ENCODE results near the gene NRBF2.
A peak's percentile ranks its signal among the peaks of the same experiment; 100 is the strongest.

NRBF2 gene

GRCh38 chr10:63125459-63125858 is 7.7 kb upstream of the NRBF2 start:
- no peaks in the 10 kb centered on the region for H4K20me1 ChIP-seq (ENCODE audit: insufficient read depth, low read length)
- no peaks in the 10 kb centered on the region for H3K4me1 ChIP-seq (ENCODE audit: low read length)
- no peak for TF ChIP-seq CTCF (IDR thresholded peaks at IDR 0.05; ENCODE audit: low read depth, low read length)
- TF ChIP-seq EZH2phosphoT487 (IDR thresholded peaks at IDR 0.05; ENCODE audit: low read depth): no peak
- no peaks in the 10 kb centered on the region for H3K27me3 ChIP-seq (ENCODE audit: low read depth, low read length)
- H2AFZ ChIP-seq (ENCODE audit: low read depth, low read length): no peak overlapping the region
- no peak overlapping the region for H3K9ac ChIP-seq (ENCODE audit: low read length)
- H3K4me3 ChIP-seq (ENCODE audit: low read length): no peak overlapping the region
- H3K36me3 ChIP-seq (replicated peaks; ENCODE audit: low read depth, low read length): no peaks in the 10 kb centered on the region
- H3K4me2 ChIP-seq (ENCODE audit: low read length): no peak overlapping the region
- no peaks in the 10 kb centered on the region for H3K9me3 ChIP-seq (ENCODE audit: insufficient read depth, low read length)
- no peaks in the 10 kb centered on the region for H3K79me2 ChIP-seq (ENCODE audit: low read length)
- H3K27ac ChIP-seq (ENCODE audit: low read length): no peak overlapping the region

DNA sequence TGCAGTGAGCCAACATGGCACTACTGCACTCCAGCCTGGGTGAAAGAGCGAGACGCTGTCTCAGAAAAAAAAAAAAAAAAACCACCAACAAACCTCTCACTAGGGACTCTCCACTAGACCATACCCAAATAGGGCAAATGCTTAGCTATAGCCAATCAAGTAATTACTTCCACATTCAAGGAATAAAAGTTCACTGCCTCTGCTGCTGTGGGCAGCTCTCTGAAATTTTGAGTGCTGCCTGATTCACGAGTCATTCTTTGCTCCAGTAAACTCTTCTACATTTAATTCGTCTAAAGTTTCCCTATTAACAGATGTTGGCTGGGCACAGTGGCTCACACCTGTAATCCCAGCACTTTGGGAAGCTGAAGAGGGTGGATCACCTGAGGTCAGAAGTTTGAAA is 4.7 kb upstream of the NRBF2 start:
- TF ChIP-seq CTCF (IDR thresholded peaks at IDR 0.05; ENCODE audit: low read depth, low read length) (no peak), EZH2phosphoT487 (IDR thresholded peaks at IDR 0.05; ENCODE audit: low read depth) (no peak)
- Histone ChIP-seq H3K9ac (ENCODE audit: low read length) (no peak overlapping the region), H3K4me3 (ENCODE audit: low read length) (no peak overlapping the region), H3K4me2 (ENCODE audit: low read length) (no peak overlapping the region), H3K36me3 (replicated peaks; ENCODE audit: low read depth, low read length) (no peaks in the 10 kb centered on the region), H3K27me3 (ENCODE audit: low read depth, low read length) (no peaks in the 10 kb centered on the region), H3K9me3 (ENCODE audit: insufficient read depth, low read length) (no peaks in the 10 kb centered on the region), H2AFZ (ENCODE audit: low read depth, low read length) (no peak overlapping the region), H3K79me2 (ENCODE audit: low read length) (peaks cover 2% of the 10 kb centered on the region), H4K20me1 (ENCODE audit: insufficient read depth, low read length) (no peaks in the 10 kb centered on the region), H3K27ac (ENCODE audit: low read length) (no peak overlapping the region), H3K4me1 (ENCODE audit: low read length) (peaks cover 4% of the 10 kb centered on the region)

DNA sequence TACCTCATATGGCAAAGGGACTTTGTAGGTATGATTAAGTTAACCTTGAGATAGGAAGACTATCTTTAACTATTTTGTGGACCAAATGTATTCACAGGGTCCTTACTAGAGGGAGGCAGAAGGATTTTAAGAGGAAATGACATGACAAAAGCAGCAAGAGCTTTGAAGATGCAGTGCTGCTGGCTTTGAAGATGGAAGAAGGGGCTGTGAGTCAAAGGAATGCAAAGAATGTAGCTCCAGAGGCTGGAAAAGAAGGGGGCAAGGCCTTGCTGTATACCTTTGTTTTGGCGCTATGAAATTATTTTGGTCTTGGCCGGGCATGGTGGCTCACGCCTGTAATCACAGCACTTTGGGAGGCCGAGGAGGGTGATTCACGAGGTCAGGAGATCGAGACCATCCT is 3.2 kb upstream of the NRBF2 start:
- Histone ChIP-seq H3K79me2 (ENCODE audit: low read length) (peaks cover 17% of the 10 kb centered on the region), H4K20me1 (ENCODE audit: insufficient read depth, low read length) (peaks cover 11% of the 10 kb centered on the region), H3K9ac (ENCODE audit: low read length) (no peak overlapping the region), H3K27ac (ENCODE audit: low read length) (no peak overlapping the region), H3K4me1 (ENCODE audit: low read length) (peaks cover 12% of the 10 kb centered on the region), H3K9me3 (ENCODE audit: insufficient read depth, low read length) (no peaks in the 10 kb centered on the region), H3K27me3 (ENCODE audit: low read depth, low read length) (no peaks in the 10 kb centered on the region), H3K4me2 (ENCODE audit: low read length) (no peak overlapping the region), H2AFZ (ENCODE audit: low read depth, low read length) (no peak overlapping the region), H3K36me3 (replicated peaks; ENCODE audit: low read depth, low read length) (no peaks in the 10 kb centered on the region), H3K4me3 (ENCODE audit: low read length) (no peak overlapping the region)
- TF ChIP-seq CTCF (IDR thresholded peaks at IDR 0.05; ENCODE audit: low read depth, low read length): no peak
- TF ChIP-seq EZH2phosphoT487 (IDR thresholded peaks at IDR 0.05; ENCODE audit: low read depth): no peak

GRCh38 chr10:63132651-63133055 is 475 bp upstream of the NRBF2 start:
- Histone ChIP-seq H3K9me3 (ENCODE audit: insufficient read depth, low read length) (no peaks in the 10 kb centered on the region), H3K4me2 (ENCODE audit: low read length) (peak overlapping the region; percentile 72), H3K27me3 (ENCODE audit: low read depth, low read length) (no peaks in the 10 kb centered on the region), H2AFZ (ENCODE audit: low read depth, low read length) (peak overlapping the region; percentile 80), H3K4me3 (ENCODE audit: low read length) (peak overlapping the region; percentile 70), H3K27ac (ENCODE audit: low read length) (peak overlapping the region; percentile 38; the same call in 1 of the 2 replicates), H3K9ac (ENCODE audit: low read length) (peak overlapping the region; percentile 34; the same call in 1 of the 2 replicates), H3K79me2 (ENCODE audit: low read length) (peaks cover 44% of the 10 kb centered on the region), H4K20me1 (ENCODE audit: insufficient read depth, low read length) (peaks cover 37% of the 10 kb centered on the region), H3K36me3 (replicated peaks; ENCODE audit: low read depth, low read length) (peaks cover 7% of the 10 kb centered on the region), H3K4me1 (ENCODE audit: low read length) (peaks cover 26% of the 10 kb centered on the region)
- TF ChIP-seq EZH2phosphoT487 (IDR thresholded peaks at IDR 0.05; ENCODE audit: low read depth) (no peak), CTCF (IDR thresholded peaks at IDR 0.05; ENCODE audit: low read depth, low read length) (0 out of 2 replicates have a peak, but pooled peaks have one; percentile 15)
